GM10266 (cell line): Measurements from ENCODE around the gene CLTA.
A peak's percentile ranks its signal among the peaks of the same experiment; 100 is the strongest.

Source experiments
- DNase-seq: peaks from one replicate; pipeline ENCODE4 v3.0.0; 2012; ENCODE audit errors: extremely low spot score
- TF ChIP-seq, protein P1 (sequence below): IDR thresholded peaks from 2 replicates; pipeline ENCODE4 v1.5.1; 2012; ENCODE audit warnings: mild to moderate bottlenecking, low read depth; ENCODE audit not compliant: control insufficient read depth, insufficient read depth; ENCODE audit errors: missing control alignments

CLTA gene, protein sequence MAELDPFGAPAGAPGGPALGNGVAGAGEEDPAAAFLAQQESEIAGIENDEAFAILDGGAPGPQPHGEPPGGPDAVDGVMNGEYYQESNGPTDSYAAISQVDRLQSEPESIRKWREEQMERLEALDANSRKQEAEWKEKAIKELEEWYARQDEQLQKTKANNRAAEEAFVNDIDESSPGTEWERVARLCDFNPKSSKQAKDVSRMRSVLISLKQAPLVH

DNA sequence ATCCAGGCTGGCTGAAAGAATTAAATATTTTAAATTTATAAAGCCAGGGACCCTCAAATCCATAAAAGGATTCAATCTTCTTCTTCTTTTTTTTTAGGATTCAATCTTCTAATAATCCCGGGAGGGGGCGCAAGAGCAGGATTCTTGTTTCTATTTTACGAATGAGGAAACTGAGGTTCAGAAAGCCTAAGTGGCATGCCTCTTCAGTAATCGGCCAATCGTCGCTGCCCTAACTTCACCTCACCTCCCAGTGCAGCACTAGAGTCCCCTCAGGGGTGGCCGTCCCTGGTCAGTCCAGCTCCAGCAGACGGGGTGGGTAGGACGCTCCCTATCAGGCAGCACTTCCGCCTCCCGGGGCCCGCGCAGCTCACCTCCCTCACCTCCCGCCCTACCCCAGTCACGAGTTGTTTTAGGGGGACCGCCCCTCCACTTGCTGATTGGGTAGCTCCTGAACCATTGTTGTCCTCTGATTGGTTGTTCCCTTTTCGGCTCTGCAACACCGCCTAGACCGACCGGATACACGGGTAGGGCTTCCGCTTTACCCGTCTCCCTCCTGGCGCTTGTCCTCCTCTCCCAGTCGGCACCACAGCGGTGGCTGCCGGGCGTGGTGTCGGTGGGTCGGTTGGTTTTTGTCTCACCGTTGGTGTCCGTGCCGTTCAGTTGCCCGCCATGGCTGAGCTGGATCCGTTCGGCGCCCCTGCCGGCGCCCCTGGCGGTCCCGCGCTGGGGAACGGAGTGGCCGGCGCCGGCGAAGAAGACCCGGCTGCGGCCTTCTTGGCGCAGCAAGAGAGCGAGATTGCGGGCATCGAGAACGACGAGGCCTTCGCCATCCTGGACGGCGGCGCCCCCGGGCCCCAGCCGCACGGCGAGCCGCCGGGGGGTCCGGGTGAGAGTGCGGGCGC is at the start of gene CLTA:
CLTA (plus strand) TSS at position 534 of the 902 bp plus-strand sequence; CDS start at position 670, 136 bp downstream.
- TF ChIP-seq, protein P1, sequence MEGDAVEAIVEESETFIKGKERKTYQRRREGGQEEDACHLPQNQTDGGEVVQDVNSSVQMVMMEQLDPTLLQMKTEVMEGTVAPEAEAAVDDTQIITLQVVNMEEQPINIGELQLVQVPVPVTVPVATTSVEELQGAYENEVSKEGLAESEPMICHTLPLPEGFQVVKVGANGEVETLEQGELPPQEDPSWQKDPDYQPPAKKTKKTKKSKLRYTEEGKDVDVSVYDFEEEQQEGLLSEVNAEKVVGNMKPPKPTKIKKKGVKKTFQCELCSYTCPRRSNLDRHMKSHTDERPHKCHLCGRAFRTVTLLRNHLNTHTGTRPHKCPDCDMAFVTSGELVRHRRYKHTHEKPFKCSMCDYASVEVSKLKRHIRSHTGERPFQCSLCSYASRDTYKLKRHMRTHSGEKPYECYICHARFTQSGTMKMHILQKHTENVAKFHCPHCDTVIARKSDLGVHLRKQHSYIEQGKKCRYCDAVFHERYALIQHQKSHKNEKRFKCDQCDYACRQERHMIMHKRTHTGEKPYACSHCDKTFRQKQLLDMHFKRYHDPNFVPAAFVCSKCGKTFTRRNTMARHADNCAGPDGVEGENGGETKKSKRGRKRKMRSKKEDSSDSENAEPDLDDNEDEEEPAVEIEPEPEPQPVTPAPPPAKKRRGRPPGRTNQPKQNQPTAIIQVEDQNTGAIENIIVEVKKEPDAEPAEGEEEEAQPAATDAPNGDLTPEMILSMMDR, result peak; percentile 59
- DNase-seq, result peak; percentile 99

DNA sequence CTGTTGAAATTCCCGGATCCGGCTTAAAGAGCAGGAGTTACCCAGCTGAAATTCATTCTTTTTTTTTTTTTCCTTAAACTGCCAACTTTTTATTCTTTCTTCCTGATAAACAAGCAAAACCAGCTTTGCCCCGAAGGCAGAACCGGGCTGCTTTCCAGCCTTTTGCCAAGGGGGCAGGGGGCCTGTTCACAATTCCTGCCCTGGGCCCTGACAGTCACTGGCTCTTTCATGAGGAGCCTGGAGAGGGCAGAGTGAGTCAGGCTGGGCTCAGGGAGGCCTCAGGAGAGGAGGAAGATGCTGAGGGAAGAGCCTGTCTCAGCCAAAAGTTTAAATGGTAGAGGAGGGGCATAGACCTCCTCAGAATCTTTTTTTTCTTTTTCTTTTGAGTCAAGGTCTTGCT is 49.4 kb upstream of the CLTA start:
- TF ChIP-seq, protein P1, result peak; percentile 7
- no peak for DNase-seq

DNA sequence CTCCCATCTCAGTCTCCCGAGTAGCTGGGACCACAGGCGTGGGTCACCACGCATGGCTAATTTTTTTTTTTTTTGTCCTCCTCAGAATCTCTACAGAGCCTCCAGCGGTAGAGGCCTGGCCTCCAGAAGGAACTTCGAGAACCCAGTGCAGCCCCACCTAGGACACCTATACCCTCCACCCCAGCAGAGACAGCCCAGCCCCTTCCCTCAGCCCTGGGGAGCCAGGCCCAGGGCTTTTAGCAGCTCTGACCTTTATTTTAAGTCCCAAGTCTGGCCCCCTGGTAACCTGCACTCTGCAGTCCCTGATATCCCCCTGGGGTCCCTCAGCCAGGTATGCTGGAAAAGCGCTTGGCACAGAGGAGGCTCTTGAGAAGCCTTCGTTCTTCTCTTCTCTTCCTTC is 49.0 kb upstream of the CLTA start:
- TF ChIP-seq, protein P1, result no peak
- no peak for DNase-seq

DNA sequence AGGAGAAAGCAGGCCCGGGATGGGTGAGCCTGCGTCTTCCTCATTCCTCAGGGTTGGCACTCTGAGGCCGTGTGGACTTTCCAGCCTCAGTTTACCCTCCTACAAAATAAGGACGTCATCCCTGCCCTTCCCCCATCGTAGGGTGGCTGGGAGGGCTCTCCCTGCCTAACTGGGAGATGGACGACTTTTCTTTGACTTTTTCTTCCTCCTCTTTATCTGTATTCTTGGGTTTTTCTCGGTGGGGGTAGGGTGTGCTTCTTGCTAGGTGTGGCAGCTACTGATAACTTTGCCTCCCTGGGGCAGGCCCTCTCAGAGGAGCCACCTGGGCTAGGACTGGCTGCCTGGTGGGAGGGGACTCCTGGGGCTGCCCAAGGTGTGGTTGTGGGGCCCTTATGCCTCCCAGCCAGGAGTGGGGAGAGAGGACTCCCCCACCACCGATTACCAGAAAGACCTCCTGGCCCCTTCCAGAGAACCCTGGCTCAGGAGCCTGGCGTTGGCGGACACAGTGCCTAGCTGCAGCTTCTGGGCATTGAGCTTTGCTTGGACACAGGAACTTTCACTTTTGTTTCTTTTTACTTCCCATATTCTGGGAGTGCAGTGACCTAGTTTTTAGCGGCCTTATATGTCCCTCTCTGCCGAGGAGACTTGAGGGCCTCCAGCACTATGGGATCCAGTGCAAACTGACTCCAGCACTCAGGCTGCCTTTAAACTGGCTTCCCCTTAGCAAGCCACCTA is 48.0 kb upstream of the CLTA start:
- TF ChIP-seq, protein P1, result no peak
- DNase-seq, result no peak

DNA sequence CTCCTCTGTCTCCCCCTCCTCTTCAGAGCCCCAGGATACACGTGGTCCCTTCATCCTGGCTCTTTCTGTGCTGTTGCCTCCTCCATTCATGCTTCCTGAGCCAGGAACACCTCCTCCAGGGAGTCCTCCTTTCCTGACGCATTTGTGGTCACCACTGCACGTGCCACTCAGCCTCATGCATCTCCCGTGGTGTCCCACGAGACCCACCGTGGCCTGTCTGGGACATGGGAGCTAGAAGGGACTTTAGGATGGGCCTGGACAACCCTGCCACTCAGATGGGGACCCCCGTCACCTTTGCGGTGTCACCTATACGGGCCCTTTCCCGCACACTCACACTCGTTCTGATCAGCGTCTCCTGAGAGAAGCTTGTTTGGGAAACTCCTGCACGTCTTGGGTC is 47.5 kb upstream of the CLTA start:
- no peak for DNase-seq
- TF ChIP-seq, protein P1, result no peak

DNA sequence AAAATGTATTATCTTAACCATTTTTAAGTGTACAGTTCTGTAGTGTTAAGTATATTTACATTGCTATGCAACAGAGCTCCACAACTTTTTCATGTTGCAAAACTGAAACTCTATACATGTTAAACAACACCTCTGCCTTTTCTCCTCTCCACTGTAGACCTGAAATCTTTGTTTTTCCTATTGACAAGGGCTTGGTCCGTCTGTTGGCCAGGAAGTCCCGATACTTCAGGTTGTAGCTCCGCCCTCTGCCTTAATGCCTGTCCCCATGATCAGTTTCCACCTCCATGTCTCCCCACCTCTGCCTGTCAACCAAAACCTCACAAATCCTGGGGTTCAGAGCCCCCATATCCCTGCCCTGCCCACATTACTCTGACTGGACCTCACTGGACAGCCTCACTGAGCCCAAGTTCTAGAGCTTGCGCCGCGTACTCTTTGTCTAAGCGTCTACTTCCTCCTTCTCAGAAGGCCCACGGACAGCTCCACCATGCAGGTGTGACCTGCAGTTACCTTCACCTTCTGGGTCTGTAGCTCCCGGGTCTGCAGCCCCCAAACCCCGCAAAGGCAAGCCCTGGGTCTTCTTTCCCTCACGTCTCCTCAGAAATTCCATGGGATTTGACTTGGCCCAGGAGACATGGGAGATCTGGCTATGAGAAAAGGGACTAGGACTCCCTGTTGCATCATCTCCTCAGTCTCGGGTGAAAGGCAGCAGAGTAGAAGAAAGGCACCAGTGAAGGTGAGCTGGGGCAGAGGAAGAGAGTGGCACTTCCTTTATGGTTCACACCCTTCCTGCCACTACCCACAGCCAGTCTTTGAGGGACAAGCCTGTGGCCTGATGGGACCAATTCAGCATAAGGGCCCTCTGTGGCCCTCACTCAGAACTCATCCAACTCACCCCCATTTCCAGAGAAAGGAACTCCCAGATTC is 46.1 kb upstream of the CLTA start:
- no peak for DNase-seq

More for the DNA sequence above, 46.1 kb upstream of the CLTA start:
- TF ChIP-seq, protein P1, result no peak
